ENCODE data around the gene PCBD1. TPM values are rescaled to one million over a fixed set of nuclear protein-coding genes. Genes with fewer than 3 reads are reported as not detected.

The PCBD1 gene
- polyA plus RNA-seq, 3 donors = 18.0 to 28.3 (median 21.3) TPM

DNA sequence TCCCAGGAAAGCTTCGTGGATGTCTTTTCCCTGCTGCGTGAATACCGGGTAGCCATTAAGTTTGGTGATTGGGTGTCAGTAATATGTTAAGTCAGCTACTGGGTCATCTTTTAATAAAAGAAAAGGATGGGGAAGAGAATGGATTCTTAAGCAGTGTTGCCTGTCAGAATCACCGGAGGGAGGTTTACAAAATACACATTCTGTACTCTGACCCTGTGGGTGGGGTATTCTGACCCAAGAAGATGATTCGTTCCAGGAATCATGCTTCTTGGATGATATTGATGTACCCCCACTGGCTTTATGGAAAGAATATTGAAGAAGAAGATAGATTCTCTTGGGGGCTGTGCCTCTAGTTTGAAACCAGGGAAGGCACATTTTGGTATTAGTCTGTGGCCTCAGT, 54.3 kb downstream of the PCBD1 start:
- peaks cover 30 to 37% of the 10 kb centered on the region in 2 donors for H3K36me3 Mint-ChIP-seq
- TF ChIP-seq CTCF (IDR thresholded peaks at IDR 0.05) = no peak
- intact Hi-C loops (cut with micrococcal nuclease) = loop anchor here in 1 of 2 donors (5.0 kb wide), 1 partner anchor 33 kb away; no protein-coding TSS in a partner anchor

DNA sequence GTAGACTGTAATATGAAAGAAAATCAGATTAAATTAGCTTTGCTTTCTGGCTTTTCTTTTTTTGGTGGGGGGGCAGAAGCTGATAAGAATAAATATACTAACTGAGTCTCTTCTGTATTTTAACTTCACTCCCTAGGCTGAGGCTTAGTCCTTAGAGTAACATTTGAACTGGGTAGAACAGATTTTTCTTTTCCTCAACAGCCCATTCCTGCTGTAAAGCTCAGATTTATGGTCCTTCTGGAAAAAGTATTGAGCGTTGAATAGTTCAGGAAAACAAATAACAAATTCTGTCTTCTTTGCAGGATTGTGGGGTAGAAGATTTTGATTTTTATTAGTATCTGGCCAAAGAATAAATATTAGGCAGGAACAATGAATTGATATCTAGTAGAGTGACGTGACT, 54.8 kb downstream of the PCBD1 start:
- Mint-ChIP-seq H3K9me3 (peaks cover 6 to 12% (median 9%) of the 10 kb centered on the region in 7 donors), H3K4me3 (no peak overlapping the region), H3K4me1 (peaks cover 43% of the 10 kb centered on the region), H3K27me3 (ENCODE audit: low read depth in 3 of 3) (no peaks in the 10 kb centered on the region), H3K36me3 (peaks cover 32 to 40% of the 10 kb centered on the region in 2 donors), H3K27ac (peak overlapping the region; percentile 28 to 75 (median 59))
- no peak for TF ChIP-seq CTCF (IDR thresholded peaks at IDR 0.05)
- WGBS (ENCODE audit: insufficient coverage) = 0% methylated on average over 1 of the region's 2 CpGs
- peaks cover 15% of the 10 kb centered on the region for H3K79me2 ChIP-seq (ENCODE audit: insufficient read depth, low read length)
- DNase-seq = no peak
- H3K4me3 ChIP-seq (replicated peaks in 1 of 3; ENCODE audit: low read depth in 2 of 3, low read length in 3 of 3) = no peak overlapping the region
- no peak overlapping the region for H3K9ac ChIP-seq (ENCODE audit: insufficient read depth, low read length, poor library complexity, severe bottlenecking)
- H2AFZ ChIP-seq (ENCODE audit: insufficient read depth, low read depth, low read length, poor library complexity, severe bottlenecking) = no peak overlapping the region
- peaks cover 71% of the 10 kb centered on the region for H4K20me1 ChIP-seq (ENCODE audit: insufficient read depth, low read length)
- H3K36me3 ChIP-seq (replicated peaks in 1 of 2; ENCODE audit: control insufficient read depth in 1 of 2, insufficient read depth in 2 of 2, low read length in 2 of 2) = peaks cover 2 to 29% of the 10 kb centered on the region in 2 donors
- intact Hi-C loops (cut with micrococcal nuclease) = loop anchor here in 1 of 2 donors (5.0 kb wide), 1 partner anchor 34 kb away; no protein-coding TSS in a partner anchor
- peaks cover 33 to 39% of the 10 kb centered on the region in 2 donors for H3K4me1 ChIP-seq (ENCODE audit: control insufficient read depth in 1 of 2, insufficient read depth in 2 of 2, low read length in 2 of 2)
- H3K9me3 ChIP-seq (replicated peaks in 1 of 2; ENCODE audit: control insufficient read depth in 1 of 2, insufficient read depth in 1 of 2, low read length in 2 of 2) = peaks cover 7 to 8% of the 10 kb centered on the region in 2 donors
- H3K4me2 ChIP-seq (replicated peaks; ENCODE audit: extremely low read depth, low read length, poor library complexity, severe bottlenecking) = peak overlapping the region; percentile 16
- no peaks in the 10 kb centered on the region for H3K27me3 ChIP-seq (ENCODE audit: control insufficient read depth in 2 of 2, insufficient read depth in 2 of 2, low read length in 2 of 2)
- H3K27ac ChIP-seq (ENCODE audit: low read depth in 1 of 2, low read length in 2 of 2) = peak overlapping the region in 1 of 2 donors; percentile 66

More for the DNA sequence above, 54.3 kb downstream of the PCBD1 start:
- H3K27ac ChIP-seq (ENCODE audit: low read depth in 1 of 2, low read length in 2 of 2) = peak overlapping the region in 1 of 2 donors; percentile 66
- Mint-ChIP-seq H3K27me3 (ENCODE audit: low read depth in 3 of 3) (no peaks in the 10 kb centered on the region), H3K9me3 (peaks cover 6 to 12% (median 9%) of the 10 kb centered on the region in 7 donors), H3K4me1 (peaks cover 46% of the 10 kb centered on the region), H3K4me3 (no peak overlapping the region), H3K27ac (peak overlapping the region in 6 of 7 donors; percentile 9 to 68 (median 52))
- H3K4me3 ChIP-seq (replicated peaks in 1 of 3; ENCODE audit: low read depth in 2 of 3, low read length in 3 of 3) = no peak overlapping the region
- no peak overlapping the region for H2AFZ ChIP-seq (ENCODE audit: insufficient read depth, low read depth, low read length, poor library complexity, severe bottlenecking)
- peaks cover 7 to 8% of the 10 kb centered on the region in 2 donors for H3K9me3 ChIP-seq (replicated peaks in 1 of 2; ENCODE audit: control insufficient read depth in 1 of 2, insufficient read depth in 1 of 2, low read length in 2 of 2)
- 95% methylated on average over 3 of the region's 5 CpGs for WGBS (ENCODE audit: insufficient coverage)
- peaks cover 33 to 42% of the 10 kb centered on the region in 2 donors for H3K4me1 ChIP-seq (ENCODE audit: control insufficient read depth in 1 of 2, insufficient read depth in 2 of 2, low read length in 2 of 2)
- H3K4me2 ChIP-seq (replicated peaks; ENCODE audit: extremely low read depth, low read length, poor library complexity, severe bottlenecking) = peak overlapping the region; percentile 16
- DNase-seq = peak in 1 of 3 donors; percentile 9
- H3K79me2 ChIP-seq (ENCODE audit: insufficient read depth, low read length) = peaks cover 15% of the 10 kb centered on the region
- H3K27me3 ChIP-seq (ENCODE audit: control insufficient read depth in 2 of 2, insufficient read depth in 2 of 2, low read length in 2 of 2) = no peaks in the 10 kb centered on the region
- H3K9ac ChIP-seq (ENCODE audit: insufficient read depth, low read length, poor library complexity, severe bottlenecking) = no peak overlapping the region
- peaks cover 68% of the 10 kb centered on the region for H4K20me1 ChIP-seq (ENCODE audit: insufficient read depth, low read length)
- H3K36me3 ChIP-seq (replicated peaks in 1 of 2; ENCODE audit: control insufficient read depth in 1 of 2, insufficient read depth in 2 of 2, low read length in 2 of 2) = peaks cover 2 to 25% of the 10 kb centered on the region in 2 donors

Other genes with a start within 250 kb of the PCBD1 start
- under 1 TPM in 1 of 3 donors, not detected in 2; 0.05 TPM for gene ADAMTS14, start 216.1 kb downstream of the PCBD1 start, polyA plus RNA-seq
- gene TBATA, start 103.2 kb downstream of the PCBD1 start, polyA plus RNA-seq = not detected
- gene SGPL1, start 72.6 kb downstream of the PCBD1 start, polyA plus RNA-seq = 10 to 100 TPM; 16.6 to 26.8 (median 26.1) TPM